Heart right ventricle (tissue), 16 donors: ENCODE data around the gene TIGD4. TPM values are rescaled to one million over a fixed set of nuclear protein-coding genes. Genes with fewer than 3 reads are reported as not detected.
A peak's percentile ranks its signal among the peaks of the same experiment; 100 is the strongest.

Experiments used
- ATAC-seq, 8 donors: fragments of 200-7000 bp; cut with Tn5 transposase; one replicate each; pipeline ENCODE4 v1.9.1; 2020; ENCODE audit warnings: mild to moderate bottlenecking in 8 of 8, moderate library complexity in 8 of 8, moderate number of reproducible peaks in 1 of 8
- DNase-seq, 2 donors: peaks; one replicate each; pipeline ENCODE4 v3.0.0-alpha.2; 2020
- H3K27ac ChIP-seq, 10 donors: fragments of 200-600 bp; sonication (generic) in 2 of 10; one replicate each; pipeline versions ENCODE4 v1.5.0 to v1.8.0; 2020 to 2022; ENCODE audit warnings: mild to moderate bottlenecking in 3 of 10
- H3K27me3 ChIP-seq, 7 donors: fragments of 200-600 bp; one replicate each; pipeline ENCODE4 v1.8.0; 2021 to 2022; ENCODE audit warnings: mild to moderate bottlenecking in 2 of 7
- H3K36me3 ChIP-seq, 9 donors: fragments of 200-600 bp; sonication (generic) in 1 of 9; one replicate each; pipeline versions ENCODE4 v1.5.0 to v1.8.0; 2020 to 2022; ENCODE audit warnings: mild to moderate bottlenecking in 2 of 9
- H3K4me1 ChIP-seq, 9 donors: fragments of 200-600 bp; sonication (generic) in 1 of 9; one replicate each; pipeline versions ENCODE4 v1.5.0 to v1.8.0; 2020 to 2022; ENCODE audit warnings: mild to moderate bottlenecking in 4 of 9
- H3K4me3 ChIP-seq, 10 donors: fragments of 200-600 bp; sonication (generic) in 2 of 10; one replicate each; pipeline versions ENCODE4 v1.5.0 to v1.8.0; 2020 to 2022; ENCODE audit warnings: mild to moderate bottlenecking in 7 of 10, moderate library complexity in 2 of 10
- H3K9me3 ChIP-seq, 11 donors: fragments of 200-600 bp in 10 of 11; sonication (generic) in 2 of 11; one replicate each; pipeline versions ENCODE4 v1.5.0 to v1.8.0; 2013 to 2022; ENCODE audit warnings: mild to moderate bottlenecking in 2 of 11, control low read depth in 1 of 11, moderate library complexity in 1 of 11
- CTCF ChIP-seq, 9 donors: fragments of 200-600 bp; sonication (generic) in 2 of 9; IDR thresholded peaks; one replicate each; pipeline versions ENCODE4 v1.5.0 to v1.8.0; 2021 to 2022; ENCODE audit warnings: antibody characterized with exemption in 9 of 9, mild to moderate bottlenecking in 5 of 9, moderate library complexity in 1 of 9
- WGBS, 2 donors: extraction: QIAGEN DNeasy Blood & Tissue Kit; methylation state at CpG; one replicate each; pipeline ENCODE4 v1.1.7; 2013; ENCODE audit warnings: inconsistent platforms in 1 of 2; 5-methylcytosine and 5-hydroxymethylcytosine counted together
- intact Hi-C, 10 donors: fragments of 100-400 bp; cut with DNase I; formaldehyde crosslinking; loops; one replicate each; pipeline versions ENCODE4 v1.11.1 to v1.14.2; 2022
- polyA plus RNA-seq, 2 donors: library from polyadenylated mRNA; stranded (reverse); fragments of 200-250 nt; gene quantifications; one replicate each; pipeline ENCODE4 v1.2.3, GENCODE V29; 2013
- total RNA-seq, 10 donors: library from RNA; stranded (reverse); fragmentation: NEBNext Ultra II Directional in 3 of 10; extraction: Animal tissue kit (Norgen Biotek cat#: 25700) in 3 of 10; gene quantifications; one replicate each; pipeline versions ENCODE4 v1.2.1 to v1.2.4, GENCODE V29; 2021 to 2023
- donor health status: Arrhythmogenic right ventricular cardiomyopathy.
- donor health status: ischemic (EF 13 %, LVEDD 7.1; RV severe dilation, severe dysfunction).
- donor health status: healthy with polysubstance abuse.
- donor health status: DM: no; HTN: yes; CAD: no.
- donor health status: DM: no; HTN: no; CAD: no.
- donor health status: ischemic (EF 25% LVEDD 6.9; RV normal size, moderate dysfunction).
- donor health status: ischemic (EF 25% LVEDD 5.7; RV mildly dilated, moderate dysfunction).
- donor health status: healthy.
- donor health status: DM: yes; HTN: yes; CAD: no.
- donor health status: Ischemic cardiomyopathy.
- donor health status: ischemic (EF 35%, LVEDD 5.7; RV mildly dilated, moderate dysfunction).
- donor health status: nonischemic (EF 11% LVEDD 7.7; RV severe dilation, severe dysfunction).
- donor health status: DM: yes; HTN: yes; CAD: no.
- donor health status: PGD.
- donor health status: ischemic (EF 29% LVEDD 5.4; RV normal size, mild dysfunction).
- donor health status: nonischemic (EF 23%, LVEDD 6.1; RV moderate dilation, normal function).

Gene TIGD4
- total and polyA plus RNA-seq, 12 donors: 0.12 to 0.44 (median 0.19) TPM

GRCh38 chr4:152822323-152822722, 42.8 kb upstream of the TIGD4 start:
- no peak overlapping the region for H3K4me3 ChIP-seq
- H3K9me3 ChIP-seq: peaks cover 0 to 31% (median 5%) of the 10 kb centered on the region in 11 donors
- TF ChIP-seq CTCF (IDR thresholded peaks at IDR 0.05): no peak
- H3K36me3 ChIP-seq: peaks cover 0 to 6% (median 0%) of the 10 kb centered on the region in 9 donors
- H3K27me3 ChIP-seq: no peaks in the 10 kb centered on the region
- no peak overlapping the region for H3K27ac ChIP-seq
- no peak for ATAC-seq
- WGBS, 2 donors: 93 to 97% methylated on average over 1 of the region's 1 CpG
- DNase-seq: no peak
- H3K4me1 ChIP-seq: peaks cover 0 to 14% (median under 1%) of the 10 kb centered on the region in 9 donors
- intact Hi-C loops: no loop called here

GRCh38 chr4:152820073-152820472, 40.5 kb upstream of the TIGD4 start:
- H3K9me3 ChIP-seq: peaks cover 0 to 20% (median 0%) of the 10 kb centered on the region in 11 donors
- peaks cover 0 to 6% (median 0%) of the 10 kb centered on the region in 9 donors for H3K36me3 ChIP-seq
- no peak for DNase-seq
- ATAC-seq: no peak
- no peak overlapping the region for H3K27ac ChIP-seq
- H3K4me1 ChIP-seq: peaks cover 0 to 27% (median 4%) of the 10 kb centered on the region in 9 donors
- intact Hi-C loops: no loop called here
- 95 to 98% methylated on average over 2 of the region's 2 CpGs for WGBS, 2 donors
- no peak for TF ChIP-seq CTCF (IDR thresholded peaks at IDR 0.05)
- no peak overlapping the region for H3K4me3 ChIP-seq
- H3K27me3 ChIP-seq: no peaks in the 10 kb centered on the region

- ATAC-seq (peak in 4 of 8 donors; percentile 26 to 55 (median 52)), DNase-seq (no peak)
- Histone ChIP-seq H3K4me3 (no peak overlapping the region), H3K27me3 (no peaks in the 10 kb centered on the region), H3K9me3 (peaks cover 0 to 28% (median 0%) of the 10 kb centered on the region in 11 donors), H3K36me3 (peaks cover 0 to 14% (median 0%) of the 10 kb centered on the region in 9 donors), H3K4me1 (peaks cover 0 to 27% (median 4%) of the 10 kb centered on the region in 9 donors), H3K27ac (no peak overlapping the region)
- intact Hi-C loops: no loop called here
- no peak for TF ChIP-seq CTCF (IDR thresholded peaks at IDR 0.05)
- WGBS, 2 donors: 88 to 90% methylated on average over 7 of the region's 7 CpGs
Observed at GRCh38 chr4:152819026-152819645, 39.6 kb upstream of the TIGD4 start.

GRCh38 chr4:152817331-152817730, 37.8 kb upstream of the TIGD4 start:
- Histone ChIP-seq H3K27me3 (no peaks in the 10 kb centered on the region), H3K36me3 (peaks cover 0 to 14% (median 0%) of the 10 kb centered on the region in 9 donors), H3K4me1 (peaks cover 0 to 27% (median 4%) of the 10 kb centered on the region in 9 donors), H3K27ac (no peak overlapping the region), H3K4me3 (no peak overlapping the region), H3K9me3 (peaks cover 0 to 40% (median 2%) of the 10 kb centered on the region in 11 donors)
- ATAC-seq (no peak), DNase-seq (no peak)
- intact Hi-C loops: no loop called here
- no peak for TF ChIP-seq CTCF (IDR thresholded peaks at IDR 0.05)
